Right lobe of liver (tissue), 6 donors: ENCODE results near the gene TOX3. TPM values are rescaled to one million over a fixed set of nuclear protein-coding genes. Genes with fewer than 3 reads are reported as not detected.

Source experiments
- ATAC-seq, 4 donors: fragments of 200-7000 bp; cut with Tn5 transposase; one replicate each; pipeline ENCODE4 v1.9.1; 2020; ENCODE audit warnings: mild to moderate bottlenecking in 4 of 4, moderate library complexity in 4 of 4
- DNase-seq, 3 donors: peaks; one replicate each; pipeline ENCODE4 v3.0.0-alpha.2; 2020
- H3K27ac ChIP-seq, 3 donors: fragments of 200-600 bp; one replicate each; pipeline ENCODE4 v1.8.0; 2022
- H3K27me3 ChIP-seq, 2 donors: fragments of 200-600 bp; one replicate each; pipeline ENCODE4 v1.8.0; 2022
- H3K36me3 ChIP-seq, 4 donors: fragments of 200-600 bp; sonication (generic) in 1 of 4; one replicate each; pipeline versions ENCODE4 v1.5.1 to v1.8.0; 2017 to 2022; ENCODE audit warnings: control low read depth in 1 of 4
- H3K4me1 ChIP-seq, 4 donors: fragments of 200-600 bp; sonication (generic) in 1 of 4; one replicate each; pipeline versions ENCODE4 v1.5.1 to v1.8.0; 2017 to 2022; ENCODE audit warnings: control low read depth in 1 of 4
- H3K4me3 ChIP-seq, 3 donors: fragments of 200-600 bp; one replicate each; pipeline ENCODE4 v1.8.0; 2022
- H3K9me3 ChIP-seq, 4 donors: fragments of 200-600 bp; sonication (generic) in 1 of 4; one replicate each; pipeline versions ENCODE4 v1.5.1 to v1.8.0; 2017 to 2022; ENCODE audit warnings: control low read depth in 1 of 4
- CTCF ChIP-seq, 4 donors: fragments of 200-600 bp in 3 of 4; fragments of 450-650 bp in 1 of 4; IDR thresholded peaks; one replicate each; pipeline versions ENCODE4 v1.5.1 to v1.8.0; 2016 to 2022; ENCODE audit warnings: antibody characterized with exemption in 4 of 4, mild to moderate bottlenecking in 2 of 4
- POLR2A ChIP-seq: fragments of 450-650 bp; IDR thresholded peaks from one replicate; pipeline ENCODE4 v1.6.1; 2017; ENCODE audit warnings: antibody characterized with exemption, mild to moderate bottlenecking
- WGBS: methylation state at CpG from one replicate; pipeline ENCODE4 v1.1.6; 2018; ENCODE audit warnings: low coverage, low lambda C conversion rate; ENCODE audit not compliant: insufficient coverage; ENCODE audit errors: missing lambda C conversion rate; 5-methylcytosine and 5-hydroxymethylcytosine counted together
- intact Hi-C, 2 donors: fragments of 100-400 bp; cut with DNase I; formaldehyde crosslinking; loops; one replicate each; pipeline versions ENCODE4 v1.11.2 to v1.14.1; 2022
- total RNA-seq, 6 experiments: library from RNA; depleted of rRNA in 2 of 6; stranded (reverse); fragments of >200 nt in 2 of 6; fragmentation: NEBNext Ultra II Directional in 3 of 6; extraction: Animal tissue kit (Norgen Biotek cat#: 25700) in 3 of 6; gene quantifications; one replicate each; pipeline versions ENCODE4 v1.1.0 to v1.2.4, GENCODE V29; 2016 to 2023
- donor health status: DM: no; HTN: yes; CAD: no.
- donor health status: DM: no; HTN: no; CAD: no.
- donor health status: DM: no; HTN: no; CAD: no.
- donor health status: DM: no; HTN: yes; CAD: no.
- donor health status: DM: no; HTN: yes; CAD: no.

TOX3 gene
- total RNA-seq, 6 experiments from 2014 or later, result 0.92 to 5.8 (median 3.6) TPM

GRCh38 chr16:52556083-52556482 lies 9.1 kb upstream of the TOX3 start:
- Histone ChIP-seq H3K9me3 (no peaks in the 10 kb centered on the region), H3K4me1 (peaks cover 0 to 15% (median 3%) of the 10 kb centered on the region in 4 donors), H3K4me3 (no peak overlapping the region), H3K36me3 (no peaks in the 10 kb centered on the region), H3K27me3 (no peaks in the 10 kb centered on the region), H3K27ac (no peak overlapping the region)
- TF ChIP-seq CTCF (IDR thresholded peaks at IDR 0.05), result no peak
- no peak for TF ChIP-seq POLR2A
- 89% methylated on average over 1 of the region's 1 CpG for WGBS
- intact Hi-C loops, result no loop called here
- DNase-seq (no peak), ATAC-seq (no peak)

- H3K9me3 ChIP-seq, result no peaks in the 10 kb centered on the region
- DNase-seq, result no peak
- no peak for TF ChIP-seq CTCF (IDR thresholded peaks at IDR 0.05)
- no peak for TF ChIP-seq POLR2A
- H3K4me1 ChIP-seq, result peaks cover 0 to 15% (median 3%) of the 10 kb centered on the region in 4 donors
- no peaks in the 10 kb centered on the region for H3K36me3 ChIP-seq
- no peak overlapping the region for H3K4me3 ChIP-seq
- no peak for ATAC-seq
- no peak overlapping the region for H3K27ac ChIP-seq
- intact Hi-C loops, result no loop called here
- H3K27me3 ChIP-seq, result no peaks in the 10 kb centered on the region
These were observed 8.6 kb upstream of the TOX3 start for GRCh38 chr16:52555572-52555971.

- Histone ChIP-seq H3K36me3 (no peaks in the 10 kb centered on the region), H3K4me1 (peaks cover 0 to 14% (median 3%) of the 10 kb centered on the region in 4 donors), H3K4me3 (no peak overlapping the region), H3K9me3 (no peaks in the 10 kb centered on the region), H3K27me3 (no peaks in the 10 kb centered on the region), H3K27ac (no peak overlapping the region)
- DNase-seq (no peak), ATAC-seq (no peak)
- TF ChIP-seq CTCF (IDR thresholded peaks at IDR 0.05), result no peak
- TF ChIP-seq POLR2A, result no peak
- 33% methylated on average over 1 of the region's 1 CpG for WGBS
- intact Hi-C loops, result no loop called here
These were observed 7.4 kb upstream of the TOX3 start for GRCh38 chr16:52554334-52554733.

- 67% methylated on average over 1 of the region's 2 CpGs for WGBS
- H3K4me1 ChIP-seq, result peaks cover 0 to 9% (median 3%) of the 10 kb centered on the region in 4 donors
- DNase-seq (no peak), ATAC-seq (no peak)
- TF ChIP-seq POLR2A, result no peak
- TF ChIP-seq CTCF (IDR thresholded peaks at IDR 0.05), result peak in 1 of 4 donors; percentile 21
- H3K36me3 ChIP-seq, result no peaks in the 10 kb centered on the region
- no peaks in the 10 kb centered on the region for H3K9me3 ChIP-seq
- H3K27ac ChIP-seq, result no peak overlapping the region
- no peak overlapping the region for H3K4me3 ChIP-seq
- intact Hi-C loops, result no loop called here
- H3K27me3 ChIP-seq, result no peaks in the 10 kb centered on the region
These were observed 6.4 kb upstream of the TOX3 start for GRCh38 chr16:52553322-52553721.

GRCh38 chr16:52552643-52553042 lies 5.7 kb upstream of the TOX3 start:
- ATAC-seq, result peak; percentile 68 to 88 (median 81)
- 18% methylated on average over 5 of the region's 5 CpGs for WGBS
- TF ChIP-seq CTCF (IDR thresholded peaks at IDR 0.05), result no peak

More at GRCh38 chr16:52552643-52553042, 5.7 kb upstream of the TOX3 start:
- no peaks in the 10 kb centered on the region for H3K36me3 ChIP-seq
- no peaks in the 10 kb centered on the region for H3K9me3 ChIP-seq
- intact Hi-C loops, result no loop called here
- H3K4me1 ChIP-seq, result peaks cover 0 to 9% (median 3%) of the 10 kb centered on the region in 4 donors
- H3K27ac ChIP-seq, result no peak overlapping the region
- H3K4me3 ChIP-seq, result no peak overlapping the region
- no peak for DNase-seq
- no peaks in the 10 kb centered on the region for H3K27me3 ChIP-seq
